A549 (cell line): Measurements from ENCODE around the gene DLGAP1.

ENCODE experiments used
- CEBPB ChIP-seq, 2 experiments: fragments of >200 bp in 1 of 2; sonication (Bioruptor Twin) in 1 of 2; formaldehyde crosslinking in 1 of 2; IDR thresholded peaks; 2 replicates each; pipeline ENCODE4 v1.6.1; 2012 to 2016
- CHD4 ChIP-seq: fragments of 200-600 bp; sonication (generic); IDR thresholded peaks from 2 replicates; pipeline ENCODE4 v1.6.1; 2016; ENCODE audit warnings: antibody characterized with exemption, mild to moderate bottlenecking, borderline replicate concordance
- CTCF ChIP-seq: fragments of >200 bp; sonication (Bioruptor Twin); formaldehyde crosslinking; IDR thresholded peaks from 3 replicates; pipeline ENCODE4 v1.5.1; 2016
- KDM1A ChIP-seq: fragments of 200-600 bp; sonication (generic); IDR thresholded peaks from 2 replicates; pipeline ENCODE4 v1.6.1; 2016; ENCODE audit warnings: low read depth, mild to moderate bottlenecking
- KDM5A ChIP-seq: fragments of 200-600 bp; sonication (generic); IDR thresholded peaks from 2 replicates; pipeline ENCODE4 v1.6.1; 2016; ENCODE audit warnings: antibody characterized with exemption, mild to moderate bottlenecking
- MAFK ChIP-seq: fragments of 450-650 bp; IDR thresholded peaks from 2 replicates; pipeline ENCODE4 v1.6.1; 2014; ENCODE audit not compliant: partially characterized antibody
- MAX ChIP-seq: IDR thresholded peaks from 2 replicates; pipeline ENCODE4 v1.6.1; 2012
- MYC ChIP-seq: IDR thresholded peaks from 2 replicates; pipeline ENCODE4 v1.6.1; 2012; ENCODE audit warnings: mild to moderate bottlenecking, inconsistent platforms, low read length, improper control_type of control experiment, borderline replicate concordance
- POLR2A ChIP-seq: IDR thresholded peaks from 2 replicates; pipeline ENCODE4 v1.6.1; 2012; ENCODE audit warnings: mild to moderate bottlenecking, low read length
- POLR2AphosphoS2 ChIP-seq: conservative IDR thresholded peaks from 2 replicates; pipeline ENCODE4 v1.6.1; 2012; ENCODE audit warnings: low read length, improper control_type of control experiment, inconsistent platforms
- RCOR1 ChIP-seq: fragments of 150-350 bp; IDR thresholded peaks from 2 replicates; pipeline ENCODE4 v1.6.1; 2014; ENCODE audit warnings: antibody characterized with exemption, low read length, low read depth
- REST ChIP-seq: fragments of 200-600 bp; sonication (generic); IDR thresholded peaks from 2 replicates; pipeline ENCODE4 v1.6.1; 2016; ENCODE audit warnings: antibody characterized with exemption, mild to moderate bottlenecking, moderate library complexity
- SMC3 ChIP-seq: fragments of >200 bp; sonication (Bioruptor Twin); formaldehyde crosslinking; IDR thresholded peaks from 3 replicates; pipeline ENCODE4 v1.6.1; 2018; ENCODE audit warnings: inconsistent platforms

GRCh38 chr18:3493501-3494244 is 961.4 kb downstream of the DLGAP1 start:
- TF ChIP-seq CTCF: no peak
- no peak for TF ChIP-seq MAFK
- TF ChIP-seq KDM5A: no peak
- no peak for TF ChIP-seq REST
- TF ChIP-seq MAX: no peak
- no peak for TF ChIP-seq CHD4
- no peak for TF ChIP-seq KDM1A
- TF ChIP-seq MYC: no peak
- TF ChIP-seq POLR2AphosphoS2: no peak
- no peak for TF ChIP-seq CEBPB (IDR thresholded peaks at IDR 0.05)
- no peak for TF ChIP-seq SMC3
- no peak for TF ChIP-seq POLR2A
- no peak for TF ChIP-seq RCOR1
